ENCODE results near the gene ACOX2.

GRCh38 chr3:58482917-58483636 lies 53.9 kb downstream of the ACOX2 start:
- TF ChIP-seq POLR2A (IDR thresholded peaks at IDR 0.05) (no peak), CTCF (IDR thresholded peaks at IDR 0.05) (no peak)

Data from lower leg skin (tissue), 3 donors.